Smooth muscle cell (in vitro differentiated cells): Measurements from ENCODE around the gene NT5C3B. TPM values are rescaled to one million over a fixed set of nuclear protein-coding genes. Genes with fewer than 3 reads are reported as not detected.
A peak's percentile ranks its signal among the peaks of the same experiment; 100 is the strongest.
"Not testable (repeated sequence)": the region's sequence is repeated elsewhere in the genome, so short reads cannot be mapped to it uniquely, and the experiment has no call there.

Experiments used
- DNase-seq: peaks from one replicate; lab custom pipeline; 2025; ENCODE audit not compliant: unreplicated experiment; lab: John Stamatoyannopoulos, UW
- H2AFZ ChIP-seq: fragments of 200-600 bp; sonication (generic); 2 replicates; pipeline ENCODE4 v1.6.0; 2016; ENCODE audit warnings: antibody characterized with exemption, low read depth, mild to moderate bottlenecking
- H3F3A ChIP-seq: fragments of 200-600 bp; sonication (generic); 2 replicates; pipeline ENCODE4 v1.6.0; 2017; ENCODE audit warnings: antibody characterized with exemption, low read depth
- H3K27ac ChIP-seq: fragments of 200-600 bp; sonication (generic); 2 replicates; pipeline ENCODE4 v1.5.1; 2016; ENCODE audit warnings: low read depth, mild to moderate bottlenecking
- H3K27me3 ChIP-seq: fragments of 200-600 bp; sonication (generic); 2 replicates; pipeline ENCODE4 v1.6.1; 2016; ENCODE audit warnings: low read depth, mild to moderate bottlenecking
- H3K36me3 ChIP-seq: fragments of 200-600 bp; sonication (generic); 2 replicates; pipeline ENCODE4 v1.5.1; 2016; ENCODE audit warnings: low read depth
- H3K4me1 ChIP-seq: fragments of 200-600 bp; sonication (generic); 2 replicates; pipeline ENCODE4 v1.5.1; 2016; ENCODE audit warnings: low read depth
- H3K4me2 ChIP-seq: fragments of 200-600 bp; sonication (generic); 2 replicates; pipeline ENCODE4 v1.6.0; 2016; ENCODE audit warnings: mild to moderate bottlenecking
- H3K4me3 ChIP-seq: fragments of 200-600 bp; sonication (generic); 2 replicates; pipeline ENCODE4 v1.5.1; 2016; ENCODE audit warnings: mild to moderate bottlenecking
- H3K79me2 ChIP-seq: fragments of 200-600 bp; sonication (generic); 2 replicates; pipeline ENCODE4 v1.6.0; 2016; ENCODE audit warnings: low read depth, mild to moderate bottlenecking
- H3K9ac ChIP-seq: fragments of 200-600 bp; sonication (generic); 2 replicates; pipeline ENCODE4 v1.6.0; 2016; ENCODE audit warnings: low read depth
- H3K9me3 ChIP-seq: fragments of 200-600 bp; sonication (generic); replicated peaks from 2 replicates; pipeline ENCODE4 v1.5.1; 2016; ENCODE audit warnings: low read depth
- H4K20me1 ChIP-seq: fragments of 200-600 bp; sonication (generic); 2 replicates; pipeline ENCODE4 v1.6.0; 2016; ENCODE audit warnings: low read depth
- WGBS: methylation state at CpG from one replicate; pipeline ENCODE4 v1.1.7; 2016; ENCODE audit warnings: low lambda C conversion rate; 5-methylcytosine and 5-hydroxymethylcytosine counted together
- polyA plus RNA-seq: library from polyadenylated mRNA; unstranded; fragments of >200 nt; fragmentation: Nextera tagmentation; extraction: Ambion mirVana; gene quantifications from 2 replicates; pipeline ENCODE4 v1.2.1, GENCODE V29; 2016
- total RNA-seq: library from RNA; depleted of rRNA; stranded (reverse); fragments of >200 nt; gene quantifications from 2 replicates; pipeline ENCODE4 v1.2.3, GENCODE V29; 2014
- TF ChIP-seq, protein P1 (sequence below): fragments of 200-600 bp; sonication (generic); IDR thresholded peaks from 2 replicates; pipeline ENCODE4 v1.5.1; 2017; ENCODE audit warnings: borderline replicate concordance, mild to moderate bottlenecking, antibody characterized with exemption; ENCODE audit not compliant: insufficient read depth, poor library complexity, severe bottlenecking

Gene NT5C3B
- total and polyA plus RNA-seq, 2 experiments from 2014 or later: 46.8 to 76.3 TPM

DNA sequence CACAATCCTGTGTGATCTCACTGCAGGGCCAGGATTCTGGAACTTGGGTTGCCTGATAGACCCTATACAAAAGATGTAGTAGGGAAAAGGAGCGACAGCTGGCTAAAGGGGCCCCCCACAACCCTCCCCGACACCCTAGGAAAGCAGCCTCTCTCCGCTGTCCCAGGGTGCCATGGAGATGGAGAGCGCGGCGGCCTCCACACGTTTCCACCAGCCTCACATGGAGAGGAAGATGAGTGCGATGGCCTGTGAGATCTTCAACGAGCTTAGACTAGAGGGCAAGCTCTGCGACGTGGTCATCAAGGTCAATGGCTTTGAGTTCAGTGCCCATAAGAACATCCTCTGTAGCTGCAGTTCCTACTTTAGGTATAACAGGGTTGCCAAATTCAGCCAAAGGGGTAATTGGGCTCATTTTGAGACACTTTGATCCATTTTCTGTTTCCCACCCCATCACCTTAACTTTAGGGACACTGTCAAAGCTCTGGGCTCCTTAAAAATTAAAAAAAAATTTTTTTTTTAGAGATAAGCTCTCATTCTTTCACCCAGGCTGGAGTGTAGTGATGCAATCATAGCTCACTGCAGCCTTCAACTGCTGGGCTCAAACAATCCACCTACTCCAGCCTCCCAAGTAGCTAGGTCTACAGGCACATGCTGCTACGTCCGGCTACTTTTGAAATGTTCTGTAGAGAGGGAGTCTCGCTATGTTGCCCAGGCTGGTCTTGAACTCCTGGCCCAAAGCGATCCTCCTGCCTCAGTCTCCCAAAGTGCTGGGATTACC lies 1.9 kb upstream of the NT5C3B start, which contains the start of gene KLHL10:
Gene KLHL10, plus strand, starts transcription at position 65 of the 778 bp plus-strand sequence. Its CDS starts 108 bp downstream, at position 173.
- H3K9ac ChIP-seq: no peak within 1 kb of the TSS
- H3K4me2 ChIP-seq: peak within 1 kb of the TSS; percentile 99

DNA sequence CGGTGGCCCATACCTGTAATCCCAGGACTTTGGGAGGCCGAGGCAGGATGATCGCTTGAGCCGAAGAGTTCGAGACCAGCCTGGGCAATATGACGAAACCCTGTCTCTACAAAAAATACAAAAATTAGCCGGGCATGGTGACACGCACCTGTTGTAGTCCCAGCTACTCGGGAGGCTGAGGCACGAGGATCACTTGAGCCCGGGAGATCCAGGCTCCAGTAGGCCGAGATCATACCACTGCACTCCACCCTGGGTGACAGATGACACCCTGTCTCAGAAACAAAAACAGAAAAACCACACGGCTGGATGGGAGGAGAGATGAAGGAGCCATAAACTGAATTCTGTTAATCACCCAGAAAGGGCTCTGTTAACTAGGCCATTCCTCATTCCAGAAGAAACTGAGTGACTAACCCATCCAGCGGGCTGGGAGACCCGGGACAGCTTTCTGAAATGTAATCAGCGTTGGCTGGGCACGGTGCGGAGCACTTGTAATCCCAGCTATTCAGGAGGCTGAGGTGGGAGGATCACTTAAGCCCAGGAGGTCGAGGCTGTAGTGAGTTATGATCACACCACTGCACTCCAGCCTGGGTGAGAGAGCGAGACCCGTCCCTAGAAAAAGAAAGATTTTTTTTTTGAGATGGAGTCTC lies 641 bp upstream of the NT5C3B start:
- H3K36me3 ChIP-seq: no peaks in the 10 kb centered on the region
- peak overlapping the region; percentile 99 for H3K4me2 ChIP-seq
- H3K9ac ChIP-seq: no peak overlapping the region
- peak overlapping the region; percentile 93 for H2AFZ ChIP-seq
- no peaks in the 10 kb centered on the region for H3F3A ChIP-seq
- no peak for DNase-seq
- 62% methylated on average over 21 of the region's 21 CpGs for WGBS
- H3K79me2 ChIP-seq: peaks cover 8% of the 10 kb centered on the region
- no peaks in the 10 kb centered on the region for H3K9me3 ChIP-seq
- H3K27me3 ChIP-seq: no peaks in the 10 kb centered on the region
- H3K4me3 ChIP-seq: peak overlapping the region; percentile 94
- H3K27ac ChIP-seq: no peak overlapping the region
- peaks cover 11% of the 10 kb centered on the region for H3K4me1 ChIP-seq
- H4K20me1 ChIP-seq: no peaks in the 10 kb centered on the region
- TF ChIP-seq, protein P1, sequence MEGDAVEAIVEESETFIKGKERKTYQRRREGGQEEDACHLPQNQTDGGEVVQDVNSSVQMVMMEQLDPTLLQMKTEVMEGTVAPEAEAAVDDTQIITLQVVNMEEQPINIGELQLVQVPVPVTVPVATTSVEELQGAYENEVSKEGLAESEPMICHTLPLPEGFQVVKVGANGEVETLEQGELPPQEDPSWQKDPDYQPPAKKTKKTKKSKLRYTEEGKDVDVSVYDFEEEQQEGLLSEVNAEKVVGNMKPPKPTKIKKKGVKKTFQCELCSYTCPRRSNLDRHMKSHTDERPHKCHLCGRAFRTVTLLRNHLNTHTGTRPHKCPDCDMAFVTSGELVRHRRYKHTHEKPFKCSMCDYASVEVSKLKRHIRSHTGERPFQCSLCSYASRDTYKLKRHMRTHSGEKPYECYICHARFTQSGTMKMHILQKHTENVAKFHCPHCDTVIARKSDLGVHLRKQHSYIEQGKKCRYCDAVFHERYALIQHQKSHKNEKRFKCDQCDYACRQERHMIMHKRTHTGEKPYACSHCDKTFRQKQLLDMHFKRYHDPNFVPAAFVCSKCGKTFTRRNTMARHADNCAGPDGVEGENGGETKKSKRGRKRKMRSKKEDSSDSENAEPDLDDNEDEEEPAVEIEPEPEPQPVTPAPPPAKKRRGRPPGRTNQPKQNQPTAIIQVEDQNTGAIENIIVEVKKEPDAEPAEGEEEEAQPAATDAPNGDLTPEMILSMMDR: no peak

More for the DNA sequence above, 1.9 kb upstream of the NT5C3B start, which contains the start of gene KLHL10:
- WGBS: 95% methylated on average over 15 of the region's 15 CpGs
- H3K27me3 ChIP-seq: no peaks in the 10 kb centered on the region
- peaks cover 11% of the 10 kb centered on the region for H3K4me1 ChIP-seq
- peak within 1 kb of the TSS; percentile 93 for H2AFZ ChIP-seq
- no peak within 1 kb of the TSS for H3K27ac ChIP-seq
- no peaks in the 10 kb centered on the region for H3K9me3 ChIP-seq
- peaks cover 8% of the 10 kb centered on the region for H3K79me2 ChIP-seq
- no peak for DNase-seq
- H4K20me1 ChIP-seq: no peaks in the 10 kb centered on the region
- TF ChIP-seq, protein P1: no peak
- no peaks in the 10 kb centered on the region for H3F3A ChIP-seq
- peak within 1 kb of the TSS; percentile 94 for H3K4me3 ChIP-seq
- H3K36me3 ChIP-seq: no peaks in the 10 kb centered on the region

DNA sequence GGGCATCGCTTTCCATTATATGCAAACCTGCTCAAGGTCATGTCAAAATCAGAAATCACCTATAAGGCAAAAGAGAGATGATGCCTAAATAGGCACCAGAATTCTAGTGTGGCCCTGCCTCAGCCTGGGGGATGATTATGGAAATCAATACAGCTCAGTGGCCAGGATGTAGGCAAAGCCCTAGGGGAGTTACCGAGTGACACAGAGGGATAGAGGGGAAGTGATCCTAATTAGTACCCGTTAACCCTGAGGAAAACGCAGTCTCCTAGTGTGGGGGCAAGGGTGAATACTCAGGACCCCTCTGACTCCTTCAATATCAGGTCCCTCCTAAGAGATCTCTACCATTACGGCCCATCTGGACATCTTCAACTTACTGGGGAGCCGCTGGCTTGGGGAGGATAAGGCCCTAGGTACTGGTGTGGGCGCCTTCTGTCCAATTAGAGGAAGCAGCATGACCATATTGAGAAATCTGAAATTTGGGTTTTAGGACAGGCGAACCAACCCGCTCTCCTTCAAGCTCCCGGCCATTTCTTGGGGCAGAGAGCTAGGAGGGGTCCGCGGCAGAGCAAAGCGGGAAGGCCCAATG lies 725 bp downstream of the NT5C3B start:
- DNase-seq: no peak
- no peak overlapping the region for H3K27ac ChIP-seq
- H3K36me3 ChIP-seq: no peaks in the 10 kb centered on the region
- peak overlapping the region; percentile 99 for H3K4me2 ChIP-seq
- H3K9ac ChIP-seq: peak overlapping the region; percentile 66
- peaks cover 11% of the 10 kb centered on the region for H3K4me1 ChIP-seq
- H3K9me3 ChIP-seq: no peaks in the 10 kb centered on the region
- peak overlapping the region; percentile 93 for H2AFZ ChIP-seq
- 19% methylated on average over 12 of the region's 13 CpGs for WGBS
- peak overlapping the region; percentile 94 for H3K4me3 ChIP-seq
- H4K20me1 ChIP-seq: no peaks in the 10 kb centered on the region
- H3K79me2 ChIP-seq: peaks cover 8% of the 10 kb centered on the region
- H3K27me3 ChIP-seq: no peaks in the 10 kb centered on the region
- no peaks in the 10 kb centered on the region for H3F3A ChIP-seq
- TF ChIP-seq, protein P1: no peak

DNA sequence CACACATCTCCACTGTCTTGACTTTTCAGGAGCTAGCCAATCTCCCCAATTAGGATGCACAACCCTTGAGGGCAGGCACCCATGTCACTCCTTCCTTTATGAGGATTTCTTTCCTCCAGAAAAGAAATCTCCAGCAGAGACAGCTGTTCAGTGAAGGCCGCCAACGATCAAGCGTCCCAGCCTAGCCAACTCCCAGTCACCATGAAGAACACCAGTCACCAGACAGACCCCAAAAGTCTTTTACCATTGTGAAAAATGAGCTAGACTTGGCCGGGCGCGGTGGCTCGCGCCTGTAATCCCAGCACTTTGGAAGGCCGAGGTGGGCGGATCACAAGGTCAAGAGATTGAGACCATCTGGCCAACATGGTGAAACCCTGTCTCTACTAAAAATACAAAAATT lies 6.1 kb downstream of the NT5C3B start:
- H3K36me3 ChIP-seq, DNase-seq, H2AFZ ChIP-seq, H3K79me2 ChIP-seq, H3K9me3 ChIP-seq, H4K20me1 ChIP-seq, H3K4me1 ChIP-seq, H3F3A ChIP-seq, H3K9ac ChIP-seq, H3K27ac ChIP-seq, H3K27me3 ChIP-seq, H3K4me2 ChIP-seq, H3K4me3 ChIP-seq: not testable (repeated sequence)
- 88% methylated on average over 10 of the region's 10 CpGs for WGBS
